ENCODE data around the gene ARHGEF3. TPM values are rescaled to one million over a fixed set of nuclear protein-coding genes. Genes with fewer than 3 reads are reported as not detected.
A peak's percentile ranks its signal among the peaks of the same experiment; 100 is the strongest.

The ARHGEF3 gene
- total RNA-seq, 5 donors from 2014 or later (not counting 1 experiment from before 2014, with no cell fraction given): 93.4 to 132 (median 124) TPM

DNA sequence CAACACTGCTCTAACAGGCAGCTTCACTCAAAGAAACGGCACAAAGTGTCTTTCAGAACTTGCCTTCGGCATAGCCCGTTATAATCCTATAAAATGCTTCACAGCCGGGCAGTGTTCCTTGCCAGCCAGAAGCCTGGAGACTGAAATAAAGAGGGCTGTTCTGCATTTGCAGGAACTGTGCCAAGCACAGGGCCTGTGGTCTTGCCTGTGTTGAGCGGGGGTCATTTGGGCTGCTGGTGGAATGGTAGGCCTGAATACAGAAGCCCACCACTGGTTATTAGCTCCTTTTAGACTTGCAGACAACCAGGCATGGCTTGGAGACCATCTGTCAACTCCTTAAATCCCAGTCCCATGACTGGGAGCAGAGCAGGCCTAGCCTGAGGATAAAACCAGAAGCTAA lies 4.7 kb upstream of the ARHGEF3 start:
- Histone ChIP-seq H3K36me3 (ENCODE audit: control insufficient read depth in 2 of 2, extremely low read depth in 1 of 2, insufficient read depth in 1 of 2, low read length in 1 of 2) (no peaks in the 10 kb centered on the region), H3K4me1 (ENCODE audit: control insufficient read depth in 1 of 2, extremely low read depth in 1 of 2, insufficient read depth in 2 of 2, low read length in 2 of 2) (peaks cover 9 to 11% of the 10 kb centered on the region in 2 experiments), H3K27me3 (replicated peaks in 1 of 2; ENCODE audit: control insufficient read depth in 2 of 2, extremely low read depth in 1 of 2, insufficient read depth in 2 of 2, low read length in 1 of 2) (no peaks in the 10 kb centered on the region), H3K9me3 (no peaks in the 10 kb centered on the region), H3K27ac (ENCODE audit: low read length) (no peak overlapping the region), H3K4me3 (ENCODE audit: control insufficient read depth in 1 of 2, extremely low read depth in 1 of 2, low read length in 1 of 2) (no peak overlapping the region)
- CTCF ChIA-PET: interaction anchor here (0.7 kb wide), 2 partner anchors 9 to 23 kb away, joined by 3 to 4 read pairs; no protein-coding TSS in a partner anchor
- WGBS (ENCODE audit: insufficient coverage): 100% methylated on average over 1 of the region's 5 CpGs
- Mint-ChIP-seq H3K9me3 (no peaks in the 10 kb centered on the region), H3K36me3 (no peaks in the 10 kb centered on the region), H3K27ac (no peak overlapping the region), H3K4me1 (peaks cover 24 to 35% (median 33%) of the 10 kb centered on the region in 3 donors), H3K27me3 (no peaks in the 10 kb centered on the region), H3K4me3 (no peak overlapping the region)
- POLR2A ChIA-PET: no interaction called here
- ATAC-seq (replicated peaks in 1 of 4) (no peak), DNase-seq (no peak)

DNA sequence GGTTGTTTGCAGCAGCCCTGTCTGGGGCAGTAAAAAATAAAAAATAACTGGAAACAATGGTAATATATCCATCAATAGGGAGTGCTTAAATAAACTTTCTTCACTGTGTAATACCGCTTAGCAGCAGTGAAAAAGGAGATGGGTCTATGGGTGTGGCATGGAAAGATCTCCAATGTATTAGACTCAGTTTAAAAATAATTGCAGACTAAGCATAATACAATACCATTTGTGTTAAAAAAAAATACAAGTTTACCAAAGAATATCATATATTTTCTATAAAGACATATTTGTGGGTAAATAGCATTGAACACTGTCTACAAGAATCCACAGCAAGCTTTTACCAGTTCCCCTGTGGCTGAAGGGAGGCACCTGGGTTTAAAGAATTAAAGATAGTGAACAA lies 1.0 kb upstream of the ARHGEF3 start:
- H3K4me3 Mint-ChIP-seq: peak overlapping the region; percentile 80 to 90 (median 86)
- DNase-seq (no peak), ATAC-seq (replicated peaks in 1 of 4) (no peak)
- H3K27me3 Mint-ChIP-seq: no peaks in the 10 kb centered on the region
- peaks cover 30 to 45% (median 33%) of the 10 kb centered on the region in 3 donors for H3K4me1 Mint-ChIP-seq
- Histone ChIP-seq H3K27ac (ENCODE audit: low read length) (peak overlapping the region; percentile 8), H3K4me1 (ENCODE audit: control insufficient read depth in 1 of 2, extremely low read depth in 1 of 2, insufficient read depth in 2 of 2, low read length in 2 of 2) (peaks cover 7 to 24% of the 10 kb centered on the region in 2 experiments), H3K36me3 (ENCODE audit: control insufficient read depth in 2 of 2, extremely low read depth in 1 of 2, insufficient read depth in 1 of 2, low read length in 1 of 2) (no peaks in the 10 kb centered on the region), H3K4me3 (ENCODE audit: control insufficient read depth in 1 of 2, extremely low read depth in 1 of 2, low read length in 1 of 2) (no peak overlapping the region), H3K9me3 (no peaks in the 10 kb centered on the region), H3K27me3 (replicated peaks in 1 of 2; ENCODE audit: control insufficient read depth in 2 of 2, extremely low read depth in 1 of 2, insufficient read depth in 2 of 2, low read length in 1 of 2) (no peaks in the 10 kb centered on the region)
- ChIA-PET POLR2A (interaction anchor here in 1 of 2 donors (0.6 kb wide), 1 partner anchor 21 kb away, joined by 7 read pairs; no protein-coding TSS in a partner anchor), CTCF (interaction anchor here (0.7 to 8.8 kb wide), 9 partner anchors 9 to 263 kb away, joined by 3 to 181 read pairs (median 4); no protein-coding TSS in a partner anchor)
- H3K27ac Mint-ChIP-seq: peak overlapping the region; percentile 76 to 81
- WGBS (ENCODE audit: insufficient coverage): no CpG with 5 or more reads among the region's 1 CpG
- no peaks in the 10 kb centered on the region for H3K36me3 Mint-ChIP-seq
- H3K9me3 Mint-ChIP-seq: no peaks in the 10 kb centered on the region

DNA sequence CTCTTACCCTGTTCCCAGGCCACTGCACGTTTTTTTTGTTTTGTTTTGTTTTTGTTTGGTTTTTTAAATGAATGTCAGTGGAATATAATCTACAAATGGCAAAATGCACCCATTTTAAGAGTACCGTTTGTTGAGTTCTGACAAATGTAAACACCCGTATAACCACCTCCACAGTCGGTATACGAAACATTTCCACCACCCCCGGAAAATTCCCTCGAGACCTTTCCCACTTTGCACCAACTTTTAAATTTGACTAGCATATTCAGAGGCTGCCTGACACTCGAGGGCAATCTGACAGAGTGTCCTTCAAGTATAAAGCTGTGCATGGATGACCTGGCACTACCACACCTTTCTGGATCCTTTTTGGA lies 613 bp upstream of the ARHGEF3 start:
- Mint-ChIP-seq H3K36me3 (no peaks in the 10 kb centered on the region), H3K27ac (peak overlapping the region; percentile 76 to 81), H3K4me1 (peaks cover 34 to 46% (median 35%) of the 10 kb centered on the region in 3 donors), H3K27me3 (no peaks in the 10 kb centered on the region), H3K9me3 (no peaks in the 10 kb centered on the region), H3K4me3 (peak overlapping the region; percentile 80 to 90 (median 86))
- no peaks in the 10 kb centered on the region for H3K36me3 ChIP-seq (ENCODE audit: control insufficient read depth in 2 of 2, extremely low read depth in 1 of 2, insufficient read depth in 1 of 2, low read length in 1 of 2)
- ChIA-PET CTCF (interaction anchor here (0.7 to 8.8 kb wide), 17 partner anchors 10 to 262 kb away, joined by 3 to 181 read pairs (median 4); partner anchors contain the start of genes CCDC66 (in 1 of the 2) and TASOR (in 1 of the 2)), POLR2A (interaction anchor here (0.5 to 1.9 kb wide), 5 partner anchors 13 to 114 kb away, joined by 3 to 7 read pairs (median 5); no protein-coding TSS in a partner anchor)
- no peaks in the 10 kb centered on the region for H3K27me3 ChIP-seq (replicated peaks in 1 of 2; ENCODE audit: control insufficient read depth in 2 of 2, extremely low read depth in 1 of 2, insufficient read depth in 2 of 2, low read length in 1 of 2)
- H3K27ac ChIP-seq (ENCODE audit: low read length): peak overlapping the region; percentile 8
- 8% methylated on average over 6 of the region's 8 CpGs for WGBS (ENCODE audit: insufficient coverage)
- H3K9me3 ChIP-seq: no peaks in the 10 kb centered on the region
- DNase-seq (no peak), ATAC-seq (replicated peaks in 1 of 4) (no peak)
- H3K4me1 ChIP-seq (ENCODE audit: control insufficient read depth in 1 of 2, extremely low read depth in 1 of 2, insufficient read depth in 2 of 2, low read length in 2 of 2): peaks cover 11 to 28% of the 10 kb centered on the region in 2 experiments
- H3K4me3 ChIP-seq (ENCODE audit: control insufficient read depth in 1 of 2, extremely low read depth in 1 of 2, low read length in 1 of 2): peak overlapping the region; percentile 80 to 88

DNA sequence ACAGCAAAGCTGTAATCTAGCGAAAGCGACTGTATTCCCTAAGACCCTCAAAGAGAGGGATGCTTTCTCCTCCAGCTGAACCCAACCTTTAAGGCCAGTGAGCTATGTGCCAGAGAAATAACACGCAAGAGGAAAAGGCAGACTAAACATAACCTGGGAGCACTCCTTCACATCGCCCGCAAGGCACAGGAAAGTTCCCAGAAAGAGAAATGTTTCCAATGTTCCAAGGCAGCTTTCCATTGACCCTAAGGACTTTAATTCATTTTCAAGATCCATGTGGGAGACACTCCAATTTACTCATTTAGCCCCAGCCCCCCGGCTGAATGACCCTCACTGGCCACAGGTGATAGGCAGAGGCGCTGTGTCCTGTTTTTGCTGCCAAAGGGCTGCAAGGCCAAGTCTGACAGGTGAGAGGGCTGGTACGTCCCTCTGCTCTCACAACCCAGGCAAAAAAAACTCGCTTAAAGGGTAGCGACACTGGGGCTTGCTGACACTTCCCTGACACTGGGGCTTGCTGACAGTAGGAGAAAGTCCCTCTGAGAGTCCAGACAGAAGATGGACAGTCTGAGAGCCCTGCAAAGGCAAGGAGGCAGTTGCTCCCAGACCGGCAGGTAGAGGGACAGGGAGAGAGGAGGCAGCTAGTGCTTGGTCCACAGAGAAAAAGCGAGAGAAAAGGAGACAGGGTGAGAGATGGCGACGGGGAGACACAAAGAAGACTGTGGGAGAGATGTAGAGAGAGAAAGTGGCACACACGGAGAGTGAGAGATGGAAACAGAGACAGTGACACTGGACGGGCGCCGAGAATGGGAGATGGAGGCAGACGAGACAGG lies 702 bp downstream of the ARHGEF3 start:
- peak overlapping the region; percentile 60 for H3K27ac ChIP-seq (ENCODE audit: low read length)
- ChIA-PET POLR2A (interaction anchor here (0.5 to 4.6 kb wide), 19 partner anchors 11 to 428 kb away, joined by 3 to 23 read pairs (median 4); partner anchors contain the start of gene TASOR (in 1 of the 2)), CTCF (interaction anchor here (0.5 to 8.8 kb wide), 41 partner anchors 11 to 247 kb away, joined by 3 to 181 read pairs (median 5); no protein-coding TSS in a partner anchor)
- DNase-seq (peak in 9 of 35 experiments; percentile 12 to 51 (median 37)), ATAC-seq (replicated peaks in 1 of 4) (peak; percentile 29 to 33 (median 30))
- Mint-ChIP-seq H3K4me1 (peaks cover 47 to 55% (median 48%) of the 10 kb centered on the region in 3 donors), H3K36me3 (peaks cover 8% of the 10 kb centered on the region), H3K27me3 (no peaks in the 10 kb centered on the region), H3K9me3 (no peaks in the 10 kb centered on the region), H3K4me3 (peak overlapping the region; percentile 90 to 97 (median 93)), H3K27ac (peak overlapping the region; percentile 85 to 92)
- H3K4me3 ChIP-seq (ENCODE audit: control insufficient read depth in 1 of 2, extremely low read depth in 1 of 2, low read length in 1 of 2): peak overlapping the region; percentile 80 to 88
- H3K4me1 ChIP-seq (ENCODE audit: control insufficient read depth in 1 of 2, extremely low read depth in 1 of 2, insufficient read depth in 2 of 2, low read length in 2 of 2): peaks cover 23 to 40% of the 10 kb centered on the region in 2 experiments
- H3K36me3 ChIP-seq (ENCODE audit: control insufficient read depth in 2 of 2, extremely low read depth in 1 of 2, insufficient read depth in 1 of 2, low read length in 1 of 2): peaks cover 0 to 3% of the 10 kb centered on the region in 2 donors
- WGBS (ENCODE audit: insufficient coverage): 1% methylated on average over 13 of the region's 19 CpGs
- H3K9me3 ChIP-seq: no peaks in the 10 kb centered on the region
- H3K27me3 ChIP-seq (replicated peaks in 1 of 2; ENCODE audit: control insufficient read depth in 2 of 2, extremely low read depth in 1 of 2, insufficient read depth in 2 of 2, low read length in 1 of 2): no peaks in the 10 kb centered on the region

DNA sequence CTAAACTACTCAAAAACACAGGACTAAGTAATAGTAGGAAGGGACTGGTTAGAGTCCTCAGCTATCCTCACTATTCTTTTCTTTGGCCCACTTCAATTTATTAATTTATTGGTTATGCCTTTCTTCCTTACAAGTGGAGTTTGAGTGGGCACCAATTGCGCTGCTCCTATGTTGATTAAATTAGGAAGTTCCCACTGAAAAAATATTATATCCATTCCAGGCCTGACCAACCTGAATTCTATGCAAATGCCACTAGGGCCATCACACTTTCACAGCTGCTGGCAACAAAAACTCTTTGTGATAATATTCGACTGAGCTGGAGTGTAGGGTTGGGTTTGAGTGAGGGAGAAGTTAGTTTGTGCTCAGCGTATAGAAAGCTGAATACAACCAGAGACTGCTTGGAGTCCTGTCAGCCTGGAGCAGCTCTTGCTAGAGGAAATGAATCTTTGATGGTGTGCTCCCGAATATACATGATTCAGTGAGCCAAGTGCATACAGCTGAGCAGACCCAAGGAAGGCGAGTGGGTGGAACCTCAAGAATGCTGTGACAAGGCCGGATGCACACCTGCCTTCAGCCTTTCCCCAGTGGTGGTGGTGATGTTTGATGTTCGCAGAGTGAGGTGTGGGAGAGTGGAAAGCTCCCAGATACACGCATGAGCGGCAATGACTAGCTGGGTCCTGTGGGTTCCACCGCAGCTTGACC lies 1.5 kb downstream of the ARHGEF3 start:
- ChIA-PET POLR2A (interaction anchor here (0.5 to 4.6 kb wide), 22 partner anchors 10 to 429 kb away, joined by 3 to 23 read pairs (median 5); partner anchors contain the start of gene TASOR (in 1 of the 2)), CTCF (interaction anchor here (0.5 to 8.8 kb wide), 62 partner anchors 8 to 243 kb away, joined by 3 to 181 read pairs (median 6); partner anchors contain the start of genes CCDC66 (in 1 of the 2) and TASOR (in 1 of the 2))
- H3K27ac ChIP-seq (ENCODE audit: low read length): peak overlapping the region; percentile 60
- peak overlapping the region; percentile 90 to 97 (median 93) for H3K4me3 Mint-ChIP-seq
- H3K36me3 Mint-ChIP-seq: peaks cover 12% of the 10 kb centered on the region
- no peaks in the 10 kb centered on the region for H3K27me3 ChIP-seq (replicated peaks in 1 of 2; ENCODE audit: control insufficient read depth in 2 of 2, extremely low read depth in 1 of 2, insufficient read depth in 2 of 2, low read length in 1 of 2)
- H3K9me3 ChIP-seq: no peaks in the 10 kb centered on the region
- no peaks in the 10 kb centered on the region for H3K9me3 Mint-ChIP-seq
- WGBS (ENCODE audit: insufficient coverage): 0% methylated on average over 5 of the region's 10 CpGs
- H3K27me3 Mint-ChIP-seq: no peaks in the 10 kb centered on the region
- peaks cover 31 to 42% of the 10 kb centered on the region in 2 experiments for H3K4me1 ChIP-seq (ENCODE audit: control insufficient read depth in 1 of 2, extremely low read depth in 1 of 2, insufficient read depth in 2 of 2, low read length in 2 of 2)
- H3K4me1 Mint-ChIP-seq: peaks cover 52 to 55% (median 55%) of the 10 kb centered on the region in 3 donors
- H3K36me3 ChIP-seq (ENCODE audit: control insufficient read depth in 2 of 2, extremely low read depth in 1 of 2, insufficient read depth in 1 of 2, low read length in 1 of 2): peaks cover 0 to 4% of the 10 kb centered on the region in 2 donors
- peak overlapping the region; percentile 85 to 92 for H3K27ac Mint-ChIP-seq
- DNase-seq (peak; percentile 44 to 81 (median 61)), ATAC-seq (replicated peaks in 1 of 4) (peak; percentile 45 to 69 (median 64))
- peak overlapping the region; percentile 80 to 88 for H3K4me3 ChIP-seq (ENCODE audit: control insufficient read depth in 1 of 2, extremely low read depth in 1 of 2, low read length in 1 of 2)
